DND-41 (cell line): ENCODE measurements around the gene ASIC1.

ENCODE experiments used
- ATAC-seq: fragments of 200-7000 bp; cut with Tn5 transposase; 3 replicates; pipeline ENCODE4 v1.9.1; 2021; ENCODE audit warnings: low read depth; ENCODE audit not compliant: insufficient read depth
- DNase-seq: peaks from one replicate; pipeline ENCODE4 v3.0.0-alpha.2; 2020
- H2AFZ ChIP-seq: 2 replicates; pipeline ENCODE4 v1.6.0; 2012; ENCODE audit warnings: low read depth, low read length
- H3K27ac ChIP-seq: 2 replicates; pipeline ENCODE4 v1.5.1; 2012; ENCODE audit warnings: low read length, inconsistent platforms
- H3K27me3 ChIP-seq: fragments of 200-600 bp; sonication (generic); 2 replicates; pipeline ENCODE4 v1.6.0; 2012; ENCODE audit warnings: low read length, mild to moderate bottlenecking, inconsistent platforms; ENCODE audit not compliant: insufficient read depth, poor library complexity
- H3K36me3 ChIP-seq: 2 replicates; pipeline ENCODE4 v1.5.1; 2012; ENCODE audit warnings: low read length, inconsistent platforms; ENCODE audit not compliant: insufficient read depth
- H3K4me1 ChIP-seq: 2 replicates; pipeline ENCODE4 v1.5.1; 2012; ENCODE audit warnings: mild to moderate bottlenecking, low read length; ENCODE audit not compliant: insufficient read depth
- H3K4me2 ChIP-seq: 2 replicates; pipeline ENCODE4 v1.6.0; 2012; ENCODE audit warnings: mild to moderate bottlenecking, moderate library complexity, low read length, inconsistent platforms; ENCODE audit not compliant: insufficient read depth
- H3K4me3 ChIP-seq, 2 experiments: fragments of 200-600 bp in 1 of 2; shearing (Covaris generic) in 1 of 2; 2 replicates each; pipeline ENCODE4 v1.5.1; 2012 to 2016; ENCODE audit warnings: inconsistent platforms in 2 of 2, low read length in 2 of 2, mild to moderate bottlenecking in 2 of 2, low read depth in 1 of 2, moderate library complexity in 1 of 2
- H3K79me2 ChIP-seq: 2 replicates; pipeline ENCODE4 v1.6.0; 2012; ENCODE audit warnings: low read length, inconsistent platforms; ENCODE audit not compliant: insufficient read depth
- H3K9ac ChIP-seq: 2 replicates; pipeline ENCODE4 v1.6.0; 2012; ENCODE audit warnings: low read depth, mild to moderate bottlenecking, inconsistent platforms, low read length, moderate library complexity
- H3K9me3 ChIP-seq: 2 replicates; pipeline ENCODE4 v1.5.1; 2012; ENCODE audit warnings: low read length, moderate library complexity, mild to moderate bottlenecking, inconsistent platforms; ENCODE audit not compliant: insufficient read depth, severe bottlenecking
- H4K20me1 ChIP-seq: 2 replicates; pipeline ENCODE4 v1.6.0; 2012; ENCODE audit warnings: low read length; ENCODE audit not compliant: insufficient read depth
- CTCF ChIP-seq: IDR thresholded peaks from 2 replicates; pipeline ENCODE4 v1.5.1; 2012; ENCODE audit warnings: borderline replicate concordance, low read length, moderate library complexity, mild to moderate bottlenecking; ENCODE audit not compliant: poor library complexity, severe bottlenecking; ENCODE audit errors: extremely low read depth
- EZH2 ChIP-seq: IDR thresholded peaks from 3 replicates; pipeline ENCODE4 v1.6.1; 2012; ENCODE audit warnings: borderline replicate concordance, low read depth, mild to moderate bottlenecking, moderate library complexity, low read length, inconsistent platforms; ENCODE audit not compliant: severe bottlenecking

The ASIC1 gene

GRCh38 chr12:50050119-50050385, 7.3 kb upstream of the ASIC1 start:
- no peak for DNase-seq
- peaks cover 17% of the 10 kb centered on the region for H3K27me3 ChIP-seq

GRCh38 chr12:50050410-50051098, 6.8 kb upstream of the ASIC1 start:
- Histone ChIP-seq H4K20me1 (no peaks in the 10 kb centered on the region), H3K27ac (no peak overlapping the region), H3K4me2 (no peak overlapping the region), H3K79me2 (no peaks in the 10 kb centered on the region), H3K9ac (no peak overlapping the region), H3K4me3 (no peak overlapping the region), H3K9me3 (no peaks in the 10 kb centered on the region), H3K4me1 (no peaks in the 10 kb centered on the region), H3K36me3 (no peaks in the 10 kb centered on the region), H3K27me3 (peaks cover 18% of the 10 kb centered on the region), H2AFZ (no peak overlapping the region)
- ATAC-seq (no peak), DNase-seq (no peak)
- TF ChIP-seq CTCF, result no peak
- no peak for TF ChIP-seq EZH2

More at GRCh38 chr12:50050119-50050385, 7.3 kb upstream of the ASIC1 start:
- Histone ChIP-seq H3K4me1 (no peaks in the 10 kb centered on the region), H3K36me3 (no peaks in the 10 kb centered on the region), H3K27ac (no peak overlapping the region), H3K79me2 (no peaks in the 10 kb centered on the region), H3K4me3 (no peak overlapping the region), H4K20me1 (no peaks in the 10 kb centered on the region), H2AFZ (no peak overlapping the region), H3K9ac (no peak overlapping the region), H3K9me3 (no peaks in the 10 kb centered on the region), H3K4me2 (no peak overlapping the region)
- ATAC-seq, result no peak
- TF ChIP-seq EZH2, result no peak
- no peak for TF ChIP-seq CTCF

GRCh38 chr12:50051101-50051806, 6.1 kb upstream of the ASIC1 start:
- no peak overlapping the region for H3K9ac ChIP-seq
- H3K36me3 ChIP-seq, result no peaks in the 10 kb centered on the region
- ATAC-seq (no peak), DNase-seq (no peak)
- no peak overlapping the region for H3K27ac ChIP-seq
- 0 out of 2 replicates have a peak, but pooled peaks cover under 1% of the 10 kb centered on the region for H4K20me1 ChIP-seq
- no peak overlapping the region for H3K4me2 ChIP-seq
- no peaks in the 10 kb centered on the region for H3K79me2 ChIP-seq
- peaks cover 7% of the 10 kb centered on the region for H3K4me1 ChIP-seq
- TF ChIP-seq EZH2, result no peak
- no peak for TF ChIP-seq CTCF
- H3K27me3 ChIP-seq, result peaks cover 22% of the 10 kb centered on the region
- H3K9me3 ChIP-seq, result no peaks in the 10 kb centered on the region
- no peak overlapping the region for H2AFZ ChIP-seq
- no peak overlapping the region for H3K4me3 ChIP-seq
